Neural cell (in vitro differentiated cells): Measurements from ENCODE around the gene FYB1.

Experiments
- CTCF ChIP-seq: fragments of 450-650 bp; IDR thresholded peaks from 2 replicates; pipeline ENCODE4 v1.5.1; 2014; ENCODE audit warnings: antibody characterized with exemption, mild to moderate bottlenecking, moderate library complexity; ENCODE audit not compliant: poor library complexity, severe bottlenecking
- EZH2 ChIP-seq: fragments of 200-600, 300-800 bp; shearing (Covaris generic), sonication (generic); IDR thresholded peaks from 2 replicates; pipeline ENCODE4 v1.6.1; 2014; ENCODE audit warnings: antibody characterized with exemption, low read length, borderline replicate concordance, mild to moderate bottlenecking; ENCODE audit not compliant: insufficient read depth, poor library complexity, severe bottlenecking
- MXI1 ChIP-seq: fragments of 450-650 bp; conservative IDR thresholded peaks from 2 replicates; pipeline ENCODE4 v1.6.1; 2014; ENCODE audit warnings: antibody characterized with exemption, mild to moderate bottlenecking; ENCODE audit not compliant: poor library complexity, severe bottlenecking
- POLR2AphosphoS5 ChIP-seq: IDR thresholded peaks from 2 replicates; pipeline ENCODE4 v1.6.1; 2012
- TAF1 ChIP-seq: IDR thresholded peaks from 2 replicates; pipeline ENCODE4 v1.6.1; 2012; ENCODE audit warnings: low read depth

GRCh38 chr5:39072925-39073766, 146.2 kb downstream of the FYB1 start:
- TF ChIP-seq CTCF (no peak), MXI1 (no peak), EZH2 (no peak), TAF1 (peak; percentile 11), POLR2AphosphoS5 (peak; percentile 21)
